GM12878 (cell line): ENCODE measurements around the gene SCNN1A. TPM values are rescaled to one million over a fixed set of nuclear protein-coding genes. Genes with fewer than 3 reads are reported as not detected.

Experiments
- BHLHE40 ChIP-seq, 2 experiments: fragments of 450-650 bp in 1 of 2; IDR thresholded peaks; 2 replicates each; pipeline ENCODE4 v1.6.1; 2011 to 2017; ENCODE audit warnings: low read depth in 2 of 2, borderline replicate concordance in 1 of 2, improper control_type of control experiment in 1 of 2, low read length in 1 of 2, mild to moderate bottlenecking in 1 of 2
- CREB1 ChIP-seq: IDR thresholded peaks from 2 replicates; pipeline ENCODE4 v1.6.1; 2012; ENCODE audit warnings: low read depth, mild to moderate bottlenecking, inconsistent platforms
- EGR1 ChIP-seq, 2 experiments: IDR thresholded peaks; 1 replicate in 1 of 2; 2 replicates in 1 of 2; pipeline ENCODE4 v1.6.1; 2011 to 2012; ENCODE audit warnings: low read depth in 2 of 2, low read length in 2 of 2, borderline replicate concordance in 1 of 2, mild to moderate bottlenecking in 1 of 2, moderate library complexity in 1 of 2
- EZH2 ChIP-seq: IDR thresholded peaks from 2 replicates; pipeline ENCODE4 v1.6.1; 2012; ENCODE audit warnings: low read depth, mild to moderate bottlenecking, control low read depth, inconsistent platforms, low read length, borderline replicate concordance; ENCODE audit not compliant: control insufficient read depth
- FOXM1 ChIP-seq: IDR thresholded peaks from 2 replicates; pipeline ENCODE4 v1.6.1; 2012; ENCODE audit warnings: low read depth, mild to moderate bottlenecking, inconsistent platforms, low read length, moderate library complexity
- HDAC2 ChIP-seq: fragments of 200-600 bp; sonication (generic); IDR thresholded peaks from 2 replicates; pipeline ENCODE4 v1.6.1; 2017
- HDAC6 ChIP-seq: fragments of 200-600 bp; sonication (generic); IDR thresholded peaks from one replicate; pipeline ENCODE4 v1.8.0; 2017; ENCODE audit warnings: antibody characterized with exemption; ENCODE audit not compliant: unreplicated experiment
- JUNB ChIP-seq: IDR thresholded peaks from 2 replicates; pipeline ENCODE4 v1.6.1; 2016; ENCODE audit warnings: antibody characterized with exemption, mild to moderate bottlenecking
- MEF2A ChIP-seq: IDR thresholded peaks from 2 replicates; pipeline ENCODE4 v1.6.1; 2011; ENCODE audit warnings: low read depth, mild to moderate bottlenecking, low read length, moderate library complexity; ENCODE audit not compliant: insufficient read depth
- NFYA ChIP-seq: IDR thresholded peaks from 2 replicates; pipeline ENCODE4 v1.6.1; 2011; ENCODE audit warnings: low read depth, mild to moderate bottlenecking, low read length, improper control_type of control experiment, borderline replicate concordance
- PML ChIP-seq: IDR thresholded peaks from 2 replicates; pipeline ENCODE4 v1.6.1; 2012; ENCODE audit warnings: low read length, inconsistent platforms
- RAD51 ChIP-seq: fragments of 450-650 bp; IDR thresholded peaks from 2 replicates; pipeline ENCODE4 v1.6.1; 2016; ENCODE audit warnings: moderate library complexity, mild to moderate bottlenecking, inconsistent platforms
- RCOR1 ChIP-seq: conservative IDR thresholded peaks from 2 replicates; pipeline ENCODE4 v1.6.1; 2012; ENCODE audit warnings: low read depth, low read length, improper control_type of control experiment
- RELB ChIP-seq: fragments of 450-650 bp; IDR thresholded peaks from 2 replicates; pipeline ENCODE4 v1.6.1; 2017; ENCODE audit warnings: low read depth, mild to moderate bottlenecking, moderate library complexity
- SIN3A ChIP-seq: IDR thresholded peaks from 2 replicates; pipeline ENCODE4 v1.6.1; 2012; ENCODE audit warnings: low read depth, low read length, improper control_type of control experiment
- SIX5 ChIP-seq: IDR thresholded peaks from 2 replicates; pipeline ENCODE4 v1.6.1; 2011; ENCODE audit warnings: mild to moderate bottlenecking, low read depth, low read length, moderate library complexity; ENCODE audit not compliant: severe bottlenecking
- SMAD1 ChIP-seq: fragments of 450-650 bp; IDR thresholded peaks from 2 replicates; pipeline ENCODE4 v1.6.1; 2018; ENCODE audit warnings: mild to moderate bottlenecking, low read depth; ENCODE audit not compliant: partially characterized antibody
- SP1 ChIP-seq: IDR thresholded peaks from one replicate; pipeline ENCODE4 v1.6.1; 2011; ENCODE audit warnings: low read depth, low read length
- SREBF1 ChIP-seq: IDR thresholded peaks from 2 replicates; pipeline ENCODE4 v1.6.1; 2012; ENCODE audit warnings: mild to moderate bottlenecking, low read length
- SREBF2 ChIP-seq: IDR thresholded peaks from 2 replicates; pipeline ENCODE4 v1.6.1; 2012; ENCODE audit warnings: mild to moderate bottlenecking, low read length
- SRF ChIP-seq, 2 experiments: IDR thresholded peaks; 2 replicates each; pipeline ENCODE4 v1.6.1; 2011; ENCODE audit warnings: low read depth in 2 of 2, low read length in 2 of 2, mild to moderate bottlenecking in 1 of 2, moderate library complexity in 1 of 2
- ZNF274 ChIP-seq: IDR thresholded peaks from one replicate; pipeline ENCODE4 v1.8.0; 2011; ENCODE audit not compliant: insufficient read length, insufficient read depth
- polyA plus RNA-seq, 11 experiments: library from polyadenylated mRNA; depleted of rRNA in 4 of 11; unstranded in 6 of 11; stranded (reverse) in 5 of 11; fragments of >200 nt; fragmentation: Nextera tagmentation in 4 of 11; fragmentation: Illumina TruSeq in 1 of 11; extraction: Ambion mirVana in 4 of 11; extraction: Trizol in 1 of 11; gene quantifications; 1 replicate in 1 of 11; 2 replicates in 10 of 11; pipeline versions ENCODE4 v1.2.1 to v1.2.3, GENCODE V29; 2011 to 2016; ENCODE audit warnings: inconsistent platforms in 2 of 11, missing spikeins in 2 of 11, low read depth in 1 of 11
- total RNA-seq, 4 experiments: library from RNA; depleted of rRNA in 3 of 4; stranded (reverse); fragments of >200 nt in 3 of 4; fragmentation: Illumina TruSeq in 1 of 4; extraction: Trizol in 1 of 4; gene quantifications; 2 replicates each; pipeline versions ENCODE4 v1.2.1 to v1.2.3, GENCODE V29; 2013 to 2021
- TF ChIP-seq, protein P1 (sequence below): fragments of 450-650 bp; conservative IDR thresholded peaks from 2 replicates; pipeline ENCODE4 v1.6.1; 2017; ENCODE audit warnings: mild to moderate bottlenecking, moderate library complexity
- TF ChIP-seq, protein P2 (sequence below), 3 experiments: IDR thresholded peaks in 2 of 3; conservative IDR thresholded peaks in 1 of 3; 2 replicates each; pipeline ENCODE4 v1.5.1; 2011; ENCODE audit warnings: low read depth in 3 of 3, low read length in 3 of 3, mild to moderate bottlenecking in 3 of 3, control low read depth in 2 of 3, moderate library complexity in 2 of 3, inconsistent platforms in 1 of 3, mixed read lengths in 1 of 3; ENCODE audit not compliant: control insufficient read depth in 2 of 3, insufficient read depth in 1 of 3; ENCODE audit errors: extremely low read depth in 1 of 3
- TF ChIP-seq, protein P3 (sequence below): IDR thresholded peaks from 2 replicates; pipeline ENCODE4 v1.6.1; 2011; ENCODE audit warnings: low read depth, low read length, improper control_type of control experiment, borderline replicate concordance

Gene SCNN1A
- total and polyA plus RNA-seq, 10 of the 15 experiments (the other 5 are each of a cell fraction or from before 2014, with no cell fraction given) = 0.14 to 0.69 TPM; not detected in 8

DNA sequence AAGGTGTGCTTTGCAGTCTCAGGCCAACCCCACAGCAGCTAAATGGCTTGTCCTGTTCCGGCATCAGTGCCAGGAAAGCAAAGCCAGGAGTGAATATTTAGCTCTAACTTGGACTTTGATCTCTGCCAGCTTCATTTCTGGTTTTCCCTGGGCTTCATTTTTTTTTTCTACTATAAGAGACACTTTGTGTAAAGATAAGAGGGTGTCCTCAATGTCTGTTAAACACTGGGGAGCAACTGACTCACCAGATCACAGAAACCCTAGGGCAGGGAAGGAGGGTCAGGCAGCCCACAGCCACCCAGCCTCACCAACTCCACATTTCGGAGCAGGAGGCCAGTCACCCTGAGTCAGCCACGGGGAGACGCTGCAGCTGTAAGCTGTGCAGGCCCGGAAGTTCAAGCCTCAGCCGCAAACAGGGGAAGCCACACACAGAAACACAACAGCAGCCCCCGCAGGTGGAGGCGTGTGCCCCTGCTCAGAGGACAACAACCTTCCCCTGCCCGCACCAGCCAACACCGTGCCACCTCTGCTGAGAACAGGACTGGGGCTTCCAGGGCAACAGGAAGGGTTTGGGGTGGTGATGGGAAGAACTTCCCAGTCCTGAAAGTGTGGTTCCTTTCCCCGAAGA, 39.8 kb downstream of the SCNN1A start (continued):
- TF ChIP-seq, protein P1, sequence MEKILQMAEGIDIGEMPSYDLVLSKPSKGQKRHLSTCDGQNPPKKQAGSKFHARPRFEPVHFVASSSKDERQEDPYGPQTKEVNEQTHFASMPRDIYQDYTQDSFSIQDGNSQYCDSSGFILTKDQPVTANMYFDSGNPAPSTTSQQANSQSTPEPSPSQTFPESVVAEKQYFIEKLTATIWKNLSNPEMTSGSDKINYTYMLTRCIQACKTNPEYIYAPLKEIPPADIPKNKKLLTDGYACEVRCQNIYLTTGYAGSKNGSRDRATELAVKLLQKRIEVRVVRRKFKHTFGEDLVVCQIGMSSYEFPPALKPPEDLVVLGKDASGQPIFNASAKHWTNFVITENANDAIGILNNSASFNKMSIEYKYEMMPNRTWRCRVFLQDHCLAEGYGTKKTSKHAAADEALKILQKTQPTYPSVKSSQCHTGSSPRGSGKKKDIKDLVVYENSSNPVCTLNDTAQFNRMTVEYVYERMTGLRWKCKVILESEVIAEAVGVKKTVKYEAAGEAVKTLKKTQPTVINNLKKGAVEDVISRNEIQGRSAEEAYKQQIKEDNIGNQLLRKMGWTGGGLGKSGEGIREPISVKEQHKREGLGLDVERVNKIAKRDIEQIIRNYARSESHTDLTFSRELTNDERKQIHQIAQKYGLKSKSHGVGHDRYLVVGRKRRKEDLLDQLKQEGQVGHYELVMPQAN = peak; percentile 43; the same call in 1 of the 2 replicates
- TF ChIP-seq EZH2 (no peak), RAD51 (no peak), PML (no peak), RCOR1 (no peak), FOXM1 (no peak), SRF (IDR thresholded peaks at IDR 0.05; ENCODE audit: low read depth in 2 of 2, low read length in 2 of 2) (0 out of 4 replicates have a peak, but pooled peaks of 1 of the 2 experiments have one; percentile 3), SMAD1 (no peak), HDAC2 (no peak), SP1 (no peak), NFYA (no peak), CREB1 (peak; percentile 10; the same call in 1 of the 2 replicates), SREBF1 (no peak), HDAC6 (no peak), BHLHE40 (IDR thresholded peaks at IDR 0.05; ENCODE audit: borderline replicate concordance in 1 of 2, low read depth in 2 of 2, low read length in 1 of 2) (peak; percentile 60 to 72; a peak in 3 of 4 replicates), SIX5 (no peak), EGR1 (IDR thresholded peaks at IDR 0.05; ENCODE audit: borderline replicate concordance in 1 of 2, low read depth in 2 of 2, low read length in 2 of 2) (peak; percentile 48 to 92), ZNF274 (no peak), JUNB (no peak), SIN3A (no peak), SREBF2 (no peak), MEF2A (0 out of 2 replicates have a peak, but pooled peaks have one; percentile 25), RELB (peak; percentile 56; the same call in 1 of the 2 replicates)
- TF ChIP-seq, protein P2, sequence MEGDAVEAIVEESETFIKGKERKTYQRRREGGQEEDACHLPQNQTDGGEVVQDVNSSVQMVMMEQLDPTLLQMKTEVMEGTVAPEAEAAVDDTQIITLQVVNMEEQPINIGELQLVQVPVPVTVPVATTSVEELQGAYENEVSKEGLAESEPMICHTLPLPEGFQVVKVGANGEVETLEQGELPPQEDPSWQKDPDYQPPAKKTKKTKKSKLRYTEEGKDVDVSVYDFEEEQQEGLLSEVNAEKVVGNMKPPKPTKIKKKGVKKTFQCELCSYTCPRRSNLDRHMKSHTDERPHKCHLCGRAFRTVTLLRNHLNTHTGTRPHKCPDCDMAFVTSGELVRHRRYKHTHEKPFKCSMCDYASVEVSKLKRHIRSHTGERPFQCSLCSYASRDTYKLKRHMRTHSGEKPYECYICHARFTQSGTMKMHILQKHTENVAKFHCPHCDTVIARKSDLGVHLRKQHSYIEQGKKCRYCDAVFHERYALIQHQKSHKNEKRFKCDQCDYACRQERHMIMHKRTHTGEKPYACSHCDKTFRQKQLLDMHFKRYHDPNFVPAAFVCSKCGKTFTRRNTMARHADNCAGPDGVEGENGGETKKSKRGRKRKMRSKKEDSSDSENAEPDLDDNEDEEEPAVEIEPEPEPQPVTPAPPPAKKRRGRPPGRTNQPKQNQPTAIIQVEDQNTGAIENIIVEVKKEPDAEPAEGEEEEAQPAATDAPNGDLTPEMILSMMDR (IDR thresholded peaks at IDR 0.05 in 2 of 3, conservative IDR thresholded peaks at IDR 0.05 in 1 of 3; ENCODE audit: control insufficient read depth in 2 of 3, extremely low read depth in 1 of 3, insufficient read depth in 1 of 3, low read depth in 3 of 3, low read length in 3 of 3) = peak; percentile 71 to 92 (median 76)
- TF ChIP-seq, protein P3, sequence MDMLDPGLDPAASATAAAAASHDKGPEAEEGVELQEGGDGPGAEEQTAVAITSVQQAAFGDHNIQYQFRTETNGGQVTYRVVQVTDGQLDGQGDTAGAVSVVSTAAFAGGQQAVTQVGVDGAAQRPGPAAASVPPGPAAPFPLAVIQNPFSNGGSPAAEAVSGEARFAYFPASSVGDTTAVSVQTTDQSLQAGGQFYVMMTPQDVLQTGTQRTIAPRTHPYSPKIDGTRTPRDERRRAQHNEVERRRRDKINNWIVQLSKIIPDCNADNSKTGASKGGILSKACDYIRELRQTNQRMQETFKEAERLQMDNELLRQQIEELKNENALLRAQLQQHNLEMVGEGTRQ = no peak
